Astrocyte of the spinal cord (primary cell): ENCODE results near the gene ALK.

Experiments used
- DNase-seq: peaks from one replicate; pipeline ENCODE4 v3.0.0; 2011; ENCODE audit warnings: low read depth, low spot score
- H3K4me3 ChIP-seq: 2 replicates; pipeline ENCODE4 v1.5.1; 2011; ENCODE audit warnings: low read depth, mild to moderate bottlenecking, low read length, moderate library complexity
- in situ Hi-C: cut with HindIII; loops from 2 replicates; pipeline ENCODE4 v1.10.0; 2017; ENCODE audit warnings: low sequenced_read_pairs
- TF ChIP-seq, protein P1 (sequence below): IDR thresholded peaks from 2 replicates; pipeline ENCODE4 v1.5.1; 2012; ENCODE audit warnings: low read depth, mild to moderate bottlenecking, low read length, inconsistent platforms

ALK gene

DNA sequence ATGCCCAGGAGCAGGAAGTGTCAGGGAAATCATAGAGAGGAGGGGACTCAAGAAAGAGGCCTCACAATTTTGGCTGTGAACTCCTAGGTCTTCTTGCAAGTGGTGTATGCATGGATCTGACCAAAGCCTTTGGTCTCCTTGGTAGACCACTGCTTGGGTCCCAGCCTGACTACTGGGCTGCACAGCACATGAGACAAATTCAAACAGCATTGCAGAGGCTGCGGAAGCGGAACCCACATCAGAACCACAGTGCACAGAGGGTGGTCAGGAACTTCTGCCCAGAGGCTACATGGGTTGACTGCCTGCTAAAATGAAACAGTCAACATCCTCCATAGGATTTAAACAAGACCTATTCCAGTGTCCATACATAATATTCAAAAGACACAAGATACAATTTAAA, 766.8 kb downstream of the ALK start:
- DNase-seq: no peak
- no peak overlapping the region for H3K4me3 ChIP-seq
- TF ChIP-seq, protein P1, sequence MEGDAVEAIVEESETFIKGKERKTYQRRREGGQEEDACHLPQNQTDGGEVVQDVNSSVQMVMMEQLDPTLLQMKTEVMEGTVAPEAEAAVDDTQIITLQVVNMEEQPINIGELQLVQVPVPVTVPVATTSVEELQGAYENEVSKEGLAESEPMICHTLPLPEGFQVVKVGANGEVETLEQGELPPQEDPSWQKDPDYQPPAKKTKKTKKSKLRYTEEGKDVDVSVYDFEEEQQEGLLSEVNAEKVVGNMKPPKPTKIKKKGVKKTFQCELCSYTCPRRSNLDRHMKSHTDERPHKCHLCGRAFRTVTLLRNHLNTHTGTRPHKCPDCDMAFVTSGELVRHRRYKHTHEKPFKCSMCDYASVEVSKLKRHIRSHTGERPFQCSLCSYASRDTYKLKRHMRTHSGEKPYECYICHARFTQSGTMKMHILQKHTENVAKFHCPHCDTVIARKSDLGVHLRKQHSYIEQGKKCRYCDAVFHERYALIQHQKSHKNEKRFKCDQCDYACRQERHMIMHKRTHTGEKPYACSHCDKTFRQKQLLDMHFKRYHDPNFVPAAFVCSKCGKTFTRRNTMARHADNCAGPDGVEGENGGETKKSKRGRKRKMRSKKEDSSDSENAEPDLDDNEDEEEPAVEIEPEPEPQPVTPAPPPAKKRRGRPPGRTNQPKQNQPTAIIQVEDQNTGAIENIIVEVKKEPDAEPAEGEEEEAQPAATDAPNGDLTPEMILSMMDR: no peak
- in situ Hi-C loops: no loop called here

DNA sequence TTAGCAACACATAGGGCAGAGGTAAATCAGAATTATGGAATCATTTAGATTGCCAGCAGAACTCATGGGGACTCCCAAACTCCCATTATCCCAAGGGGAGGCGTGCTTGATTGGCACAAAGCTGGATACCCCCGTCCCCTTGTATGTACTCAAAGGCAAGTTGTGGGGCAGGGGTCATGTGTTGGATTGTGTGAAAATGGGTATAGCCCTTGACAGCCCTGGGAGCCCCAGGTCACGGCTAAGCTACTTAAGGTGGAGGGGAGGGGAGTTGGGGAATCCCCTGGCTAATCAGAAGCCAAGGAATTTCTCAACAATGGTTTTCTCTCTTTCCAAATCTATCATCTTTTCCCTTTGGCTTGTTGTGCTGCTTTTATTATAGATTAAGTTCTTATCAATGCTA, 773.4 kb downstream of the ALK start:
- in situ Hi-C loops: no loop called here
- TF ChIP-seq, protein P1: no peak
- DNase-seq: no peak
- H3K4me3 ChIP-seq: no peak overlapping the region

DNA sequence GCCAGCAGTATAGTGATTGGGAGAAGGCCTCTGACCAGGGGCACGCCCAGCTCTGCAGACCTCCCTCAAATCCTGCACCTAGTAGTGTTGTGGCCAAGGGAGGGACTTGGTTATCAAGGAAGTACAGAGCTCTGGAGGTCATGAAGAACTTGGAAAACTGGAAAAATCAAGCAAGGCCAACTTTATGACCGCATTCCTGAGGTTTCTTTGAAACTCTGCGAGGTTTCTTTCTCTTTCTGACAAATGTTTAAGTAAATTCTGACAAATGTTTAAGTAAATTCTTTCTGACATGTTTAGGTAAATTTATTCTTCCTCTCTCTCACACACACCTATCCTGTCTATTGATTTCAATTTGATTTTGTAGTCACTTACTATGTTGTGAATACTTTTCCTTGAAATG, 775.2 kb downstream of the ALK start:
- TF ChIP-seq, protein P1: no peak
- no peak overlapping the region for H3K4me3 ChIP-seq
- DNase-seq: no peak
- in situ Hi-C loops: no loop called here

DNA sequence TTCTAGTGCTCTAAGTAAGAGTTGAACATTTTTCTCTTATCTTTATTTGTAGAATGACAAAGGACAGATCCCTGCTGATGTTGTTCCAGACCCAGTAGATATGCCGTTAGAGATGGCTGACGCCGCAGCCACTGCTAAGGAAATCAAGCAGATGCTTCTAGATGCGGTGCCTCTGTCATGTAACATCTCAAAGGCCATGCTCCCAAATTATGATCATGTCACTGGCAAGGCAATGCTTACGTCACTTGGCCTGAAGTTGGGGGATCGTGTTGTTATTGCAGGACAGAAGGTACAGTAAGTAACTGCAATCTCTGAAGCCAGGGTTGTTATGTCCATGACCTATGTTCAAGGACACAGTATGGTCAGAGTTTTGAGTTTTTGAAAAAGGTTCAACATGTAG, 777.7 kb downstream of the ALK start:
- no peak for DNase-seq
- no peak overlapping the region for H3K4me3 ChIP-seq
- in situ Hi-C loops: no loop called here
- TF ChIP-seq, protein P1: no peak
